Mucosa of descending colon (tissue), 3 donors: ENCODE data around the gene ZNF385A. TPM values are rescaled to one million over a fixed set of nuclear protein-coding genes. Genes with fewer than 3 reads are reported as not detected.

Experiments
- ATAC-seq: fragments of 200-7000 bp; cut with Tn5 transposase; one replicate; pipeline ENCODE4 v1.9.1; 2020; ENCODE audit warnings: mild to moderate bottlenecking, moderate library complexity
- DNase-seq, 3 donors: peaks; one replicate each; pipeline ENCODE4 v3.0.0-alpha.2; 2020
- H3K36me3 ChIP-seq: fragments of 200-600 bp; one replicate; pipeline ENCODE4 v1.8.0; 2021; ENCODE audit warnings: low read depth, mild to moderate bottlenecking
- H3K4me1 ChIP-seq: fragments of 200-600 bp; one replicate; pipeline ENCODE4 v1.8.0; 2021; ENCODE audit warnings: low read depth, mild to moderate bottlenecking
- H3K4me3 ChIP-seq: fragments of 200-600 bp; one replicate; pipeline ENCODE4 v1.8.0; 2021; ENCODE audit warnings: mild to moderate bottlenecking
- H3K9me3 ChIP-seq: fragments of 200-600 bp; one replicate; pipeline ENCODE4 v1.8.0; 2021; ENCODE audit warnings: mild to moderate bottlenecking
- intact Hi-C, 2 donors: fragments of 100-400 bp; cut with DNase I in 1 of 2; cut with micrococcal nuclease in 1 of 2; formaldehyde crosslinking; loops; one replicate each; pipeline versions ENCODE4 v1.11.0 to v1.11.1; 2022; cut with DNase I, micrococcal nuclease
- total RNA-seq, 3 donors: library from RNA; stranded (reverse); fragmentation: NEBNext Ultra II Directional in 2 of 3; extraction: Animal tissue kit (Norgen Biotek cat#: 25700) in 2 of 3; gene quantifications; one replicate each; pipeline versions ENCODE4 v1.2.1 to v1.2.4, GENCODE V29; 2021 to 2023
- TF ChIP-seq, protein P1 (sequence below): fragments of 200-600 bp; IDR thresholded peaks from one replicate; pipeline ENCODE4 v1.8.0; 2022; ENCODE audit warnings: antibody characterized with exemption, mild to moderate bottlenecking
- donor health status: DM: no; HTN: no; CAD: no; lungs with moderate emphysema.
- donor health status: DM: no; HTN: no; CAD: no.
- donor health status: DM: no; HTN: yes; CAD: no.

Gene ZNF385A
- total RNA-seq, 3 donors from 2014 or later, result 3.5 to 15.0 (median 10.4) TPM

DNA sequence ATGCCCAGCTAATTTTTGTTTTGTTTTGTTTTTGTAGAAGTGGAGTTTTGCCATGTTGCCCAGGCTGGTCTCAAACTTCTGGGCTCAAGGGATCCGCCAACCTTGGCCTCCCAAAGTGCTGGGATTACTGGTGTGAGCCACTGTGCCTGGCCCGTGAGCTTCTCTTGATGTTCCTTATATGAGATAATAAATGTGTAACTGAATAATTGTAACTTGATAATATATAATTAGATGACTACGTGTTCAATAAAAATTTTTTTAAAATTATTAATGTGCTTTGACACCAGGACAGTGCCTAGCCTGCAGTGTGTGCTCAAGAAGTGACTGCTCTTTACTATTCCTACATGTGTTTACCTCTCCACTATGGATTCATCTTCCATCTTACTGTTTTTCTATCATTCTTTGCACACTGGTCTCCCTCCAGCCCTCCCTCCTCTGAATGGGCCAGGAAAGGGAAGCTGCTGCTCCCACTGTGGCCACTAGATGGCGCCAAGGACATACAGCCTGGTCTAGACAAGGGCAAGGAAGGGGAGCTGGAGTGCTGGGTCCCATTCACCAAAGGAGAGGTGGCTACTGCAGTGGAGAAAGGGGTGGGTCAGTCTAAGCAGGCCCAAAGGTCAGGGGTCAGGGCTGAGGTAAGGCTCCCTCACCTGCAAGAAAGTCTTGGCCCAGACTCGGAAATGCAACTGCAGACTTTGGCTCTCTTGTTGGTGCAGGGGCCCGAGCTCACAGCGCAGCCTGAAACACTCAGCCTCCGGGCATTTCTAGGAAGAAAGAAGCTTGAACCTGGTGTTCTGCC is 14.7 kb upstream of the ZNF385A start:
- ATAC-seq (peak; percentile 90), DNase-seq (peak; percentile 75 to 92 (median 90))
- H3K9me3 ChIP-seq, result no peaks in the 10 kb centered on the region
- intact Hi-C loops, result loop anchor here in 1 of 2 donors (5.0 kb wide), 1 partner anchor 38 kb away; no protein-coding TSS in a partner anchor
- TF ChIP-seq, protein P1, sequence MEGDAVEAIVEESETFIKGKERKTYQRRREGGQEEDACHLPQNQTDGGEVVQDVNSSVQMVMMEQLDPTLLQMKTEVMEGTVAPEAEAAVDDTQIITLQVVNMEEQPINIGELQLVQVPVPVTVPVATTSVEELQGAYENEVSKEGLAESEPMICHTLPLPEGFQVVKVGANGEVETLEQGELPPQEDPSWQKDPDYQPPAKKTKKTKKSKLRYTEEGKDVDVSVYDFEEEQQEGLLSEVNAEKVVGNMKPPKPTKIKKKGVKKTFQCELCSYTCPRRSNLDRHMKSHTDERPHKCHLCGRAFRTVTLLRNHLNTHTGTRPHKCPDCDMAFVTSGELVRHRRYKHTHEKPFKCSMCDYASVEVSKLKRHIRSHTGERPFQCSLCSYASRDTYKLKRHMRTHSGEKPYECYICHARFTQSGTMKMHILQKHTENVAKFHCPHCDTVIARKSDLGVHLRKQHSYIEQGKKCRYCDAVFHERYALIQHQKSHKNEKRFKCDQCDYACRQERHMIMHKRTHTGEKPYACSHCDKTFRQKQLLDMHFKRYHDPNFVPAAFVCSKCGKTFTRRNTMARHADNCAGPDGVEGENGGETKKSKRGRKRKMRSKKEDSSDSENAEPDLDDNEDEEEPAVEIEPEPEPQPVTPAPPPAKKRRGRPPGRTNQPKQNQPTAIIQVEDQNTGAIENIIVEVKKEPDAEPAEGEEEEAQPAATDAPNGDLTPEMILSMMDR, result peak; percentile 95
- no peaks in the 10 kb centered on the region for H3K36me3 ChIP-seq
- no peaks in the 10 kb centered on the region for H3K4me1 ChIP-seq
- no peak overlapping the region for H3K4me3 ChIP-seq

DNA sequence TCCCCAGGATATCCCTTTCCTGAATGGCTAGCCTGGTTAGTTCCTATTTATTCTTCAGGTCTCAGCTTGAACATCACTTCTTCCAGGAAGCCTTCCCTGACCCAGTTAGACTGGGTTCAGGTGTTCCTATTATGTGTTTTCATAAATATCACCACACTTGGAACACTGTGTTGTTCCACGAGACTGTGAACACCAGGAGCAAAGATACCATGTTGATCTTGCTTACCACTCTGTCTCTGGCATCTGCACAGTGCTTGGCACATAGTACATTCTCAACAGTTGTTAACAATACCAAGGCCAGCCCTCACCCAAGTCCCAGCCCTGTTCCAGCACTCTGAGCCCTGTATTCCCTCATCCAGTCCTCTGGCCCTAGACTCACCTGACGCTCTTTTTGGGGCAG is 13.7 kb upstream of the ZNF385A start:
- no peaks in the 10 kb centered on the region for H3K4me1 ChIP-seq
- H3K36me3 ChIP-seq, result no peaks in the 10 kb centered on the region
- no peaks in the 10 kb centered on the region for H3K9me3 ChIP-seq
- intact Hi-C loops, result loop anchor here in 1 of 2 donors (5.0 kb wide), 1 partner anchor 39 kb away; no protein-coding TSS in a partner anchor
- ATAC-seq (no peak), DNase-seq (no peak)
- TF ChIP-seq, protein P1, result no peak
- no peak overlapping the region for H3K4me3 ChIP-seq

DNA sequence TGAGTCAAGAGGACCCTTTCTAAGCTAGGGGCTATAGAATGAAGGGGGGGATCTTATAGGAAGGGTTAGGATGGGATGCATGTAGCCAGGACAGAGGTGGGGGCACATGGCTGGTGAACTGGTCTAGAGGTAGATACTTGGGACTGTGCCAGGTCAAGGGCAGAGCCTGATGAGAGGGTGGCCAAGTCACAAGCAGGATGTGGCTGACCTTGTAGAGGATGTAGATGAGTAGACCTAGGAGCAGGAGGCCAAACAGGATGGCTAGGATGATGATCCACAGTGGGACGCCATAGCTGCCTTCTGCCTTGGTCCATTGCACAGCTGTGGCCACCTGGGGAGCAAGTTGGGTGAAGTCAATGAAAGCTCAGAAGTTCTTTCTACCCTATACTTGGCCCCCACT is 12.6 kb upstream of the ZNF385A start:
- no peak for ATAC-seq
- DNase-seq, result no peak
- no peaks in the 10 kb centered on the region for H3K36me3 ChIP-seq
- intact Hi-C loops, result loop anchor here in 1 of 2 donors (5.0 kb wide), 1 partner anchor 40 kb away; no protein-coding TSS in a partner anchor
- TF ChIP-seq, protein P1, result no peak
- no peak overlapping the region for H3K4me3 ChIP-seq
- no peaks in the 10 kb centered on the region for H3K9me3 ChIP-seq
- H3K4me1 ChIP-seq, result no peaks in the 10 kb centered on the region

DNA sequence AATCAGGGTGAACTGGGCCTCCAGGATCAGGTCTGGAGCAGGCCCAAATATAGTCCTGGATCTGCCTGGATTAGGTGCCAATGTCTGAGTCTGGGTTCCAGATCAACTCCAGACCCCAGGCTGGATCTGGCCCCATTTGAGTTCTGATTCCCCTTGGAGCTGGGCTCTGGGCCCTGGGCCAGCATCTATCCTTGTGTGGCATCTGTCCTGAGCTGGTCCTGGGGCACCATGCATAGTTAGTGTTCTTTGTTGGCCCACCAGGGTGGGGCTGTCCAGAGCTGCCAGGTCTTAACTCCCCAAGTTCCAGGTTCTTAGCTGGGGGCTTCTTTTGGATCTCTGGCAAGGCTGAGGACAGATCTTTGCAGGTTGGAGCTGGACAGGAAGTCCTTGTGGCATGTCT is 11.0 kb upstream of the ZNF385A start:
- TF ChIP-seq, protein P1, result no peak
- DNase-seq (no peak), ATAC-seq (no peak)
- no peaks in the 10 kb centered on the region for H3K36me3 ChIP-seq
- no peak overlapping the region for H3K4me3 ChIP-seq
- intact Hi-C loops, result loop anchor here in 1 of 2 donors (5.0 kb wide), 1 partner anchor 42 kb away; no protein-coding TSS in a partner anchor
- no peaks in the 10 kb centered on the region for H3K9me3 ChIP-seq
- peaks cover 6% of the 10 kb centered on the region for H3K4me1 ChIP-seq

DNA sequence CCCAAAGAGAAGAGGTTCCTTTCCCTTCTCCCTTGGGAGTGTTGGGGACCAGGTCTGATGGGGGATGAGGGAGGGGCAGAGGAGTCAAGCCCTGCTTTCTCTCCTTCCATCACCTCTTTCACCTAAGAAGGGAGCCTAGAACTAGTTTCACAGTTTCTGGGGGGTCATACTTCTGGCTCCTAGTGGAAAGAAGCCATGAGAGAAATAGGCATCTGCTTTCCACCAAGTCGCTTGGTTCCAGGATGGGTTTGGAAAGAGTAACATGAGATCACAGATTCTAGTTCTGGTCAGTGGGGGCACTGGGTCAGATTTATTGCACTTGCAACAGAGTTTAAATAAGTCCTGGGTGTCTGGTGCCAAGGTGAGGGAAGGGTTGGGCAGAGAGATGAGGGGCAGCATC is 10.5 kb upstream of the ZNF385A start:
- TF ChIP-seq, protein P1, result no peak
- H3K36me3 ChIP-seq, result no peaks in the 10 kb centered on the region
- DNase-seq, result no peak
- H3K4me1 ChIP-seq, result peaks cover 6% of the 10 kb centered on the region
- H3K4me3 ChIP-seq, result no peak overlapping the region
- no peaks in the 10 kb centered on the region for H3K9me3 ChIP-seq
- intact Hi-C loops, result loop anchor here in 1 of 2 donors (5.0 kb wide), 1 partner anchor 42 kb away; no protein-coding TSS in a partner anchor
- no peak for ATAC-seq
